ENCODE measurements around the gene TNFRSF11A. TPM values are rescaled to one million over a fixed set of nuclear protein-coding genes. Genes with fewer than 3 reads are reported as not detected.

The TNFRSF11A gene
- total and polyA plus RNA-seq, 5 donors from 2014 or later: 0.93 to 3.6 (median 2.1) TPM

DNA sequence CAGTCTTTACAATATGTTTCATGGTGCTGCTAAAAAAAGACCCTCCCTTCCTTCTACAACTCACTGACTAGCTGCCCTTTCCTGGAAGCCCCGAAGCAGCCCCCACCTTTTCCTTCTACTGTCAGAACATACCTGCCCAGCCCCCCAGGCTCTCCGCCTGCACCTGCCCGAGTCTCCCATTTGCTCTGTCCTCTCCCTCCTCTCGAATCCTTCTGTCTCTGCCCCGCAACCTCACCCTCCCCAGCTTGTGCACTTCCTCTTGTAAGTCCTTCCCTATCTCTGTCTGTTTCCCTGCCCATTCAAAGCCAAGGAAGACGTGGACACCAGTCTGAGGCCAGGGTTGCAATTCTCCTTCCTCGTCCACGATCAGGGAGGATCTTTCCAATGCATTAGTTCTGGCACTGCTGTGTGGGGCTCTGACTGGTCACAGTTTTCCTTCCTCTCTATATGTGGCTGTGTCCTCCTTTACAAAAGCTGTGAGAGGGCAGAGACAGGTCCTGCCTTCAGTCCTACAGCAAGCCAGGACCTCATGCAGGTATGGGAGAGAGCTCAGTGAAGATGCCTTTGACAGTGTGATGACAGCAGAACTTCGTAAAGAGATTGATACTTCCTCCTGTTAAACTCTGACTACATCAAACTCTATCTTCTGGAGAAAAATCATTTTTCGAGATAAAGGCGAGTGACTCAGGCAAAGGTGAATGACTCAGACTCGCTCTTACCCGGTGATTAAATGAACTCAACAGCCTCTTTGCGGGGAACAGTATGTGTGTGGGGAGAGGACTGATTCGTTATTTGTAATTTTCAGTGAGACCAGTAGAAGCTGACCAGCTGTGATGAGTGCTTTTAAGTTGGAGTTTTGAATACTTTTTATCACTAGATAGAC is 14.2 kb downstream of the TNFRSF11A start:
- H3K36me3 ChIP-seq (ENCODE audit: control insufficient read depth, insufficient read depth, low read length): no peaks in the 10 kb centered on the region
- Mint-ChIP-seq H3K4me1 (peaks cover 0 to 10% (median 3%) of the 10 kb centered on the region in 4 donors), H3K27ac (peak overlapping the region in 1 of 3 donors; percentile 2), H3K36me3 (no peaks in the 10 kb centered on the region), H3K9me3 (no peaks in the 10 kb centered on the region), H3K4me3 (no peak overlapping the region), H3K27me3 (peaks cover 9% of the 10 kb centered on the region)
- DNase-seq (peak in 1 of 3 donors; percentile 71), ATAC-seq (ENCODE audit: low read depth in 2 of 2) (peak; percentile 63 to 83)
- no peaks in the 10 kb centered on the region for H3K4me1 ChIP-seq (ENCODE audit: control insufficient read depth, insufficient read depth, low read length, poor library complexity, severe bottlenecking)
- H3K27ac ChIP-seq (ENCODE audit: insufficient read depth, low read length, poor library complexity, severe bottlenecking): no peak overlapping the region
- no peaks in the 10 kb centered on the region for H3K9me3 ChIP-seq (ENCODE audit: control insufficient read depth in 2 of 2, low read length in 2 of 2)
- peaks cover 2% of the 10 kb centered on the region for H3K27me3 ChIP-seq (ENCODE audit: control insufficient read depth, insufficient read depth, low read length)
- H3K4me3 ChIP-seq (ENCODE audit: low read depth, low read length): no peak overlapping the region

DNA sequence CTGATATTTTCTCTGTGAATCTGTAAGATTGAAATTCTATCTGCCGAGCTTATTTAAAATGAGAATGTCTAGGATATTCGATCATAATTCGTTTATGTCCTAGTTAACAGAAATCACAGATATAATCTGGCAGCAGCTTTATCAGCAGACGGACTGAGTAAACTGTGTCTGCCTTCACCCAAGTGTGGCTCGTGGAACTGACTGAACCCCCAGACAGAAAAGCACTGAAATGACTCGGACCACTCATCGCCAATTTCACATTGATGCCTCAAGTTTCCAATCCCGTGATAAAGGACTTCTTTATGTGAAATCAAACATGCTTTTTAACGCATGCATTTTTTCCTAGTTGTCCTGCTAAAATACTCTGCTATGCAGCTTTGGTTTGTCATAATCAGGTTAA is 15.9 kb downstream of the TNFRSF11A start:
- Mint-ChIP-seq H3K4me1 (peaks cover 0 to 10% (median 3%) of the 10 kb centered on the region in 4 donors), H3K27me3 (peaks cover 8% of the 10 kb centered on the region), H3K4me3 (no peak overlapping the region), H3K9me3 (no peaks in the 10 kb centered on the region), H3K27ac (no peak overlapping the region), H3K36me3 (no peaks in the 10 kb centered on the region)
- Histone ChIP-seq H3K27ac (ENCODE audit: insufficient read depth, low read length, poor library complexity, severe bottlenecking) (no peak overlapping the region), H3K4me1 (ENCODE audit: control insufficient read depth, insufficient read depth, low read length, poor library complexity, severe bottlenecking) (no peaks in the 10 kb centered on the region), H3K4me3 (ENCODE audit: low read depth, low read length) (no peak overlapping the region), H3K36me3 (ENCODE audit: control insufficient read depth, insufficient read depth, low read length) (no peaks in the 10 kb centered on the region), H3K27me3 (ENCODE audit: control insufficient read depth, insufficient read depth, low read length) (peaks cover 2% of the 10 kb centered on the region), H3K9me3 (ENCODE audit: control insufficient read depth in 2 of 2, low read length in 2 of 2) (no peaks in the 10 kb centered on the region)
- DNase-seq (no peak), ATAC-seq (ENCODE audit: low read depth in 2 of 2) (no peak)

DNA sequence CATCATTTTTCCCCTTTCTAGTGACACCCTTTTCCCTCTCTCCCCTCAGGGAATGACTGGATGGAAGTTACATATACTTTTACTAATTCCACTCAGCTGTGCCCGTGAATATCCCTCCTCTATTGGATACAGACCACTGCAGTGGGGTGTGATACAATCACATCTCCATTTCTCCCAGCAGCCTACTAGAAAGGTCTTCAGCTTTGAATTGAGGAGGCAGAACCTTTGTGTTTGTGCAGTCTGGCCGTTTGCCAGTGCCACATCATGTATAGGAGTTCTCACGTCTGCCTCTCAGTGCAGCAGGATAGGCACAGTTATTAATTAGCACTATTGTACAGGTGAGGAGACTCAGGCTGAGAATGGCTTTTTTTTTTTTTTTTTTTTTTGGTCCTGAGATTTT is 16.4 kb downstream of the TNFRSF11A start:
- no peaks in the 10 kb centered on the region for H3K36me3 Mint-ChIP-seq
- H3K27me3 ChIP-seq (ENCODE audit: control insufficient read depth, insufficient read depth, low read length): peaks cover 2% of the 10 kb centered on the region
- ATAC-seq (ENCODE audit: low read depth in 2 of 2): no peak

DNA sequence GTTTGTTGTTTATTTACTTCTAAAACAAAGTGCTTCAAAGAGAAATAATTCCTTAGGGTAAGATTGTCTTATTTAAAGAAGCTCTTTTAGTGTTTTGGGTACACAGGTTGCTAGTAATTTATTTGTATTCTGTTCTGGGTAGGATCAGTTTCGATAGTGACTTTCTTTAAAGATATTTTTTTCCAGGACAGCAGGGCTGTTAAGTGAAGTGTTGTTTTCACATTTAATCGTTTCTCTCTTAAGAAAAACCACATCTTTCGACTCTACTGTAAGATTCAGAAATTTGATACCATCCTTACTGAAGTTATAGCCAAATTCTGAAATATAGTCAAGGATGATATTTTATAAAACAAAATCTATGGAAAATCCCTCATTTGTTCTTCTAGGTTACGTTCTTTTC is 17.8 kb downstream of the TNFRSF11A start:
- Mint-ChIP-seq H3K27ac (no peak overlapping the region), H3K4me3 (no peak overlapping the region), H3K9me3 (peaks cover 0 to 1% (median 0%) of the 10 kb centered on the region in 7 donors), H3K4me1 (peaks cover 3 to 16% (median 6%) of the 10 kb centered on the region in 4 donors), H3K27me3 (peaks cover 10% of the 10 kb centered on the region), H3K36me3 (no peaks in the 10 kb centered on the region)
- Histone ChIP-seq H3K27ac (ENCODE audit: insufficient read depth, low read length, poor library complexity, severe bottlenecking) (no peak overlapping the region), H3K9me3 (ENCODE audit: control insufficient read depth in 2 of 2, low read length in 2 of 2) (no peaks in the 10 kb centered on the region), H3K4me1 (ENCODE audit: control insufficient read depth, insufficient read depth, low read length, poor library complexity, severe bottlenecking) (no peaks in the 10 kb centered on the region), H3K27me3 (ENCODE audit: control insufficient read depth, insufficient read depth, low read length) (peaks cover 2% of the 10 kb centered on the region), H3K36me3 (ENCODE audit: control insufficient read depth, insufficient read depth, low read length) (no peaks in the 10 kb centered on the region), H3K4me3 (ENCODE audit: low read depth, low read length) (no peak overlapping the region)
- ATAC-seq (ENCODE audit: low read depth in 2 of 2) (no peak), DNase-seq (no peak)

More for the DNA sequence above, 16.4 kb downstream of the TNFRSF11A start:
- H3K27me3 Mint-ChIP-seq: peaks cover 10% of the 10 kb centered on the region
- Histone ChIP-seq H3K9me3 (ENCODE audit: control insufficient read depth in 2 of 2, low read length in 2 of 2) (no peaks in the 10 kb centered on the region), H3K36me3 (ENCODE audit: control insufficient read depth, insufficient read depth, low read length) (no peaks in the 10 kb centered on the region), H3K4me1 (ENCODE audit: control insufficient read depth, insufficient read depth, low read length, poor library complexity, severe bottlenecking) (no peaks in the 10 kb centered on the region), H3K4me3 (ENCODE audit: low read depth, low read length) (no peak overlapping the region), H3K27ac (ENCODE audit: insufficient read depth, low read length, poor library complexity, severe bottlenecking) (no peak overlapping the region)
- H3K27ac Mint-ChIP-seq: no peak overlapping the region
- H3K4me3 Mint-ChIP-seq: no peak overlapping the region
- DNase-seq: no peak
- peaks cover 0 to 10% (median 3%) of the 10 kb centered on the region in 4 donors for H3K4me1 Mint-ChIP-seq
- H3K9me3 Mint-ChIP-seq: peaks cover 0 to 1% (median 0%) of the 10 kb centered on the region in 7 donors

DNA sequence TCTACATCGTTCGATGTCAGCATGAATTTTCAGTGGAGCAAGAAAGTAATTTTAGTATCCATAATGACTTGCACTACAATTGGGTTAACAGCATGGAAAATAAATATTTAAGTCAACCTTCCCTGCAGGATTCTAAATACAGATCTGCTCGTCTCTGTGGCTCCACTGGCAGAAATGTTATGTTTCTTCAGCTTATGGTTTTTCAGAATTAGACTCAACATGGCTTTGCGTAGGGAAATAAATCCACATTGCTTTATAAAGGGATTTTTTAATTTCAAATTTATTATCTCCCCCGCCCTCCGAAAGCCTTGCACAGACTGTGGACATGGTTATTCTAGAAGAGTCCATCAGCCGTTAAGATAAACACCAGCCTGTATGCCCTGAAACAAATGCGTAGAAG is 18.2 kb downstream of the TNFRSF11A start:
- peaks cover 2% of the 10 kb centered on the region for H3K27me3 ChIP-seq (ENCODE audit: control insufficient read depth, insufficient read depth, low read length)
- DNase-seq (no peak), ATAC-seq (ENCODE audit: low read depth in 2 of 2) (no peak)
- H3K9me3 ChIP-seq (ENCODE audit: control insufficient read depth in 2 of 2, low read length in 2 of 2): no peaks in the 10 kb centered on the region
- Mint-ChIP-seq H3K27ac (no peak overlapping the region), H3K4me3 (no peak overlapping the region), H3K36me3 (no peaks in the 10 kb centered on the region), H3K4me1 (peaks cover 3 to 13% (median 6%) of the 10 kb centered on the region in 4 donors), H3K9me3 (peaks cover 0 to 1% (median 0%) of the 10 kb centered on the region in 7 donors), H3K27me3 (peaks cover 13% of the 10 kb centered on the region)
- no peaks in the 10 kb centered on the region for H3K36me3 ChIP-seq (ENCODE audit: control insufficient read depth, insufficient read depth, low read length)
- H3K4me3 ChIP-seq (ENCODE audit: low read depth, low read length): no peak overlapping the region
- H3K4me1 ChIP-seq (ENCODE audit: control insufficient read depth, insufficient read depth, low read length, poor library complexity, severe bottlenecking): no peaks in the 10 kb centered on the region
- H3K27ac ChIP-seq (ENCODE audit: insufficient read depth, low read length, poor library complexity, severe bottlenecking): no peak overlapping the region

DNA sequence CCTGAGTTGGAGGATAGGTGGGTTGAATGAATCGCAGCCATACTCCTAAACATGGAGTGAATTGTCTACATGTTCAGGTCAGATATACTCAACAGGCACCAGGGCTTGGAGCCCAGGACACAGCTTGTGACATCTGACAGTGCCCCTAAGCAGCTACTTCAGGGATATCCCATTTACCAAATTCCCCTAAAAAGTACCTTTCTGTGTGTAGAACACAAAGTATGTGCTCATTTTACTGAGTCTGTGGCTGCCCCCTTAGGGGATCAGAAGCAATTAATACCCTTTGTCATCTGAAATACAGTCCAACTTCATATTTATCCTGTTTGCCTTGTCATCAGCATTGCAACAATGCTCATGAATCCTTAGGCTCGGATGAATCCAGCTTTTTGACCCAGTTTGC is 20.8 kb downstream of the TNFRSF11A start:
- H3K27ac Mint-ChIP-seq: no peak overlapping the region
- H3K36me3 Mint-ChIP-seq: no peaks in the 10 kb centered on the region
- Histone ChIP-seq H3K9me3 (ENCODE audit: control insufficient read depth in 2 of 2, low read length in 2 of 2) (no peaks in the 10 kb centered on the region), H3K27ac (ENCODE audit: insufficient read depth, low read length, poor library complexity, severe bottlenecking) (no peak overlapping the region), H3K4me1 (ENCODE audit: control insufficient read depth, insufficient read depth, low read length, poor library complexity, severe bottlenecking) (no peaks in the 10 kb centered on the region), H3K27me3 (ENCODE audit: control insufficient read depth, insufficient read depth, low read length) (peaks cover 2% of the 10 kb centered on the region), H3K36me3 (ENCODE audit: control insufficient read depth, insufficient read depth, low read length) (no peaks in the 10 kb centered on the region), H3K4me3 (ENCODE audit: low read depth, low read length) (no peak overlapping the region)
- H3K4me3 Mint-ChIP-seq: no peak overlapping the region
- peaks cover 0 to 3% (median 0%) of the 10 kb centered on the region in 7 donors for H3K9me3 Mint-ChIP-seq
- DNase-seq (no peak), ATAC-seq (ENCODE audit: low read depth in 2 of 2) (no peak)
- peaks cover 13% of the 10 kb centered on the region for H3K27me3 Mint-ChIP-seq
- H3K4me1 Mint-ChIP-seq: peaks cover 0 to 8% (median 3%) of the 10 kb centered on the region in 4 donors

DNA sequence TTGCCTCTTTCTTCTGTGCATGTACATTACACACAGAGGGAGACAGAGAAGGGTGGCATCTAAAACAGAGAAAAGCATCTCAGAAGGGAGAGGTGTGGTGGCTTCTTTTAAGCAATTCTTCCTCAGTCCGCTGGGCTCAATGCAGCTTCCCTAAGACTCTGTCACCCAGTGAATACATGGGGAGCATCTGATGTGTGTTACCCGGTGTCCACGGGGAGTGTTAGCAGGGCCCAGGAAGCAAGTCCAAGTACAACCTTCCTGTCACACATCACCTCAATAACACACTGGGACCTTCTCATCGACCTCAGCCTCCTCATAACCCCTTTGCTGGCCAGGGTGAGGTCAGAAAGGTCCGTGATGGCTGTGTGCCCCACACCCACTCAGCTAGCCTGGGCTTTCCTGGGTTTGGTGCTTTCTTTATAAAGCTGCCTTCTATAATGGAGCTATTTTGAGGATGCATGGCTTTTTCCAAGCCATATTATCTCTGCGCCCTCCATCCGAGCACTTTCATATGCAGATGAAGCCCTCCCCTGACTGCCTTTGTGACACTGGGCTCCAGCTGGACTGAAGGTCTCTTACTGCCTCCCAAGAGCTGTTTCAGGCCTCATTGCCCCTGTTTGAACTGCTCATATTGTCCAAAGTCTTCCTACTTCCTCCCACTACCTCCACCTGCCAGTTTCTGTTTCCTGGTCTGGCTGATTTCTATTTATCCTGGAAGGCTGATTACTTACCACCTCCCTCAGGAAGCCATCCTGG is 21.4 kb downstream of the TNFRSF11A start:
- H3K4me3 Mint-ChIP-seq: peak overlapping the region in 1 of 4 donors; percentile 3
- H3K27me3 ChIP-seq (ENCODE audit: control insufficient read depth, insufficient read depth, low read length): peaks cover 2% of the 10 kb centered on the region
- no peaks in the 10 kb centered on the region for H3K4me1 ChIP-seq (ENCODE audit: control insufficient read depth, insufficient read depth, low read length, poor library complexity, severe bottlenecking)
- ATAC-seq (ENCODE audit: low read depth in 2 of 2): no peak
- peaks cover 0 to 3% (median 0%) of the 10 kb centered on the region in 7 donors for H3K9me3 Mint-ChIP-seq
- peak overlapping the region in 2 of 3 donors; percentile 3 to 4 for H3K27ac Mint-ChIP-seq
- no peak for DNase-seq
- H3K27ac ChIP-seq (ENCODE audit: insufficient read depth, low read length, poor library complexity, severe bottlenecking): no peak overlapping the region
- no peaks in the 10 kb centered on the region for H3K36me3 Mint-ChIP-seq
- no peaks in the 10 kb centered on the region for H3K9me3 ChIP-seq (ENCODE audit: control insufficient read depth in 2 of 2, low read length in 2 of 2)
- H3K4me3 ChIP-seq (ENCODE audit: low read depth, low read length): no peak overlapping the region
- H3K36me3 ChIP-seq (ENCODE audit: control insufficient read depth, insufficient read depth, low read length): no peaks in the 10 kb centered on the region
- peaks cover 13% of the 10 kb centered on the region for H3K27me3 Mint-ChIP-seq
- peaks cover 0 to 8% (median 3%) of the 10 kb centered on the region in 4 donors for H3K4me1 Mint-ChIP-seq

Data from CD4-positive, CD25-positive, alpha-beta regulatory T cell (primary cell).